Tibial nerve (tissue), 4 donors: Measurements from ENCODE around the gene ANKRD39. TPM values are rescaled to one million over a fixed set of nuclear protein-coding genes. Genes with fewer than 3 reads are reported as not detected.

Experiments used
- DNase-seq, 2 donors: peaks; one replicate each; pipeline ENCODE4 v3.0.0-alpha.2; 2019; ENCODE audit warnings: low spot score in 2 of 2
- H3K27ac ChIP-seq, 4 donors: fragments of 200-600 bp; sonication (generic) in 3 of 4; one replicate each; pipeline ENCODE4 v1.5.1; 2017 to 2019; ENCODE audit warnings: mild to moderate bottlenecking in 1 of 4
- H3K27me3 ChIP-seq, 2 donors: fragments of 200-600 bp; sonication (generic) in 1 of 2; one replicate each; pipeline versions ENCODE4 v1.5.1 to v1.6.0; 2017 to 2019
- H3K36me3 ChIP-seq, 3 donors: fragments of 200-600 bp; sonication (generic); one replicate each; pipeline ENCODE4 v1.5.1; 2018 to 2019
- H3K4me1 ChIP-seq, 4 donors: fragments of 200-600 bp; sonication (generic) in 3 of 4; one replicate each; pipeline ENCODE4 v1.5.1; 2017 to 2019
- H3K4me3 ChIP-seq, 4 donors: fragments of 200-600 bp; sonication (generic) in 3 of 4; one replicate each; pipeline ENCODE4 v1.5.1; 2017 to 2019; ENCODE audit warnings: mild to moderate bottlenecking in 1 of 4, moderate library complexity in 1 of 4
- H3K9me3 ChIP-seq, 4 donors: fragments of 200-600 bp; sonication (generic) in 3 of 4; one replicate each; pipeline ENCODE4 v1.5.1; 2017 to 2019
- EP300 ChIP-seq, 2 donors: sonication (generic); formaldehyde crosslinking; IDR thresholded peaks; one replicate each; pipeline ENCODE4 v1.6.1; 2017; ENCODE audit warnings: antibody characterized with exemption in 2 of 2, mild to moderate bottlenecking in 1 of 2
- POLR2A ChIP-seq, 2 donors: fragments of 450-650 bp; IDR thresholded peaks; one replicate each; pipeline ENCODE4 v1.6.1; 2017; ENCODE audit warnings: antibody characterized with exemption in 2 of 2, mild to moderate bottlenecking in 2 of 2, moderate library complexity in 2 of 2
- WGBS, 2 donors: methylation state at CpG; one replicate each; pipeline ENCODE4 v1.1.5; 2018; 5-methylcytosine and 5-hydroxymethylcytosine counted together
- total RNA-seq, 4 donors: library from RNA; depleted of rRNA; stranded (reverse); fragments of >200 nt; gene quantifications; one replicate each; pipeline ENCODE4 v1.1.0, GENCODE V29; 2016
- TF ChIP-seq, protein P1 (sequence below), 5 experiments: fragments of 200-600 bp in 3 of 5; fragments of 450-650 bp in 2 of 5; sonication (generic) in 3 of 5; IDR thresholded peaks; one replicate each; pipeline ENCODE4 v1.5.1; 2016 to 2019; ENCODE audit warnings: antibody characterized with exemption in 5 of 5, mild to moderate bottlenecking in 3 of 5, moderate library complexity in 2 of 5

Gene ANKRD39
- total RNA-seq, 4 donors from 2014 or later = 13.8 to 23.7 (median 19.5) TPM

- Histone ChIP-seq H3K27me3 (no peaks in the 10 kb centered on the region), H3K36me3 (no peaks in the 10 kb centered on the region), H3K9me3 (no peaks in the 10 kb centered on the region), H3K4me1 (peaks cover 0 to 64% (median 38%) of the 10 kb centered on the region in 4 donors), H3K4me3 (no peak overlapping the region), H3K27ac (peak overlapping the region in 3 of 4 donors; percentile 5 to 99 (median 98))
- WGBS, 2 donors = 72 to 79% methylated on average over 16 of the region's 16 CpGs
- DNase-seq = no peak
- TF ChIP-seq POLR2A (IDR thresholded peaks at IDR 0.05) (no peak), EP300 (IDR thresholded peaks at IDR 0.05) (no peak)
- TF ChIP-seq, protein P1, sequence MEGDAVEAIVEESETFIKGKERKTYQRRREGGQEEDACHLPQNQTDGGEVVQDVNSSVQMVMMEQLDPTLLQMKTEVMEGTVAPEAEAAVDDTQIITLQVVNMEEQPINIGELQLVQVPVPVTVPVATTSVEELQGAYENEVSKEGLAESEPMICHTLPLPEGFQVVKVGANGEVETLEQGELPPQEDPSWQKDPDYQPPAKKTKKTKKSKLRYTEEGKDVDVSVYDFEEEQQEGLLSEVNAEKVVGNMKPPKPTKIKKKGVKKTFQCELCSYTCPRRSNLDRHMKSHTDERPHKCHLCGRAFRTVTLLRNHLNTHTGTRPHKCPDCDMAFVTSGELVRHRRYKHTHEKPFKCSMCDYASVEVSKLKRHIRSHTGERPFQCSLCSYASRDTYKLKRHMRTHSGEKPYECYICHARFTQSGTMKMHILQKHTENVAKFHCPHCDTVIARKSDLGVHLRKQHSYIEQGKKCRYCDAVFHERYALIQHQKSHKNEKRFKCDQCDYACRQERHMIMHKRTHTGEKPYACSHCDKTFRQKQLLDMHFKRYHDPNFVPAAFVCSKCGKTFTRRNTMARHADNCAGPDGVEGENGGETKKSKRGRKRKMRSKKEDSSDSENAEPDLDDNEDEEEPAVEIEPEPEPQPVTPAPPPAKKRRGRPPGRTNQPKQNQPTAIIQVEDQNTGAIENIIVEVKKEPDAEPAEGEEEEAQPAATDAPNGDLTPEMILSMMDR (IDR thresholded peaks at IDR 0.05) = no peak
These were observed 18.6 kb upstream of the ANKRD39 start for GRCh38 chr2:96876269-96877041.

DNA sequence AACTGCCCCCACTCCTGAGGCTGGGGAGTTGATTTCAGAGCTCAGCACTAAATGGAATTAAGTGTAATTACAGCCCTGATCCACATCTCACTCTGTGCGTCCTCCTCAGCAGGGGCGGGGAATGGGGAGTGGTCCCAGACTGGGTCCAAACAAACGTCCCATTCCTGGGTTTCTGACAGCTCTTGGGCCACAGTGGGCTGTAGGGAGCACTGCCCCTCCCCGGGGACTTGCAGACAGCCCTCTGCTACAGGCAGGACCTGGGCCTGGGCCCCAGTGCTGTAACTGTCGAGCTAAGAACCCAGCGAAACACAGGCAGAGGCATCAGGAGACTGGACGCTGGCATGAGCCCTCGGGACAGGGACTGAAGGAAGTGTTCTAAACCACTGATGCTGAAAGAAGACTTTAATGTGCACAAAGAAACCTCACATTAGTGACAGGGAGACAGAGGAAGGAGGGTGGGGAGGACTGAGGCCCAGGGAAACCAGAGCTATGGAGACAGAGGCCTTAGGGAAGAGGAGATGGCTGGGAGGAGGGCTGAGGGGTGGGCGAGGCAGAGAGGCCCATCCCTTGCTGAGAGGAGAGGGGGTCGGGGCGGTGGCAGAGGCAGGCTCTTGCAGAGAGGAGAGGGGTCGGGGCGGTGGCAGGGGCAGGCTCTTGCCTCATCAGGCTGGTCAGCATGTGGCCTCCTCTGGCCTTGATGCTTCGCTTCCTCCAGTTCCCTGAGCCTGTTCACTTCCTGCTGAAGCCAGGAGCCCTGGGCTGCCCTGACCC lies 17.9 kb upstream of the ANKRD39 start:
- H3K9me3 ChIP-seq = no peaks in the 10 kb centered on the region
- no peaks in the 10 kb centered on the region for H3K27me3 ChIP-seq
- H3K4me3 ChIP-seq = no peak overlapping the region
- peak overlapping the region in 3 of 4 donors; percentile 5 to 99 (median 98) for H3K27ac ChIP-seq
- H3K36me3 ChIP-seq = no peaks in the 10 kb centered on the region
- peaks cover 0 to 65% (median 37%) of the 10 kb centered on the region in 4 donors for H3K4me1 ChIP-seq
- no peak for DNase-seq
- TF ChIP-seq EP300 (IDR thresholded peaks at IDR 0.05) = no peak
- TF ChIP-seq, protein P1 (IDR thresholded peaks at IDR 0.05) = no peak
- TF ChIP-seq POLR2A (IDR thresholded peaks at IDR 0.05) = no peak
- WGBS, 2 donors = 50 to 53% methylated on average over 10 to 14 of the region's 14 CpGs

DNA sequence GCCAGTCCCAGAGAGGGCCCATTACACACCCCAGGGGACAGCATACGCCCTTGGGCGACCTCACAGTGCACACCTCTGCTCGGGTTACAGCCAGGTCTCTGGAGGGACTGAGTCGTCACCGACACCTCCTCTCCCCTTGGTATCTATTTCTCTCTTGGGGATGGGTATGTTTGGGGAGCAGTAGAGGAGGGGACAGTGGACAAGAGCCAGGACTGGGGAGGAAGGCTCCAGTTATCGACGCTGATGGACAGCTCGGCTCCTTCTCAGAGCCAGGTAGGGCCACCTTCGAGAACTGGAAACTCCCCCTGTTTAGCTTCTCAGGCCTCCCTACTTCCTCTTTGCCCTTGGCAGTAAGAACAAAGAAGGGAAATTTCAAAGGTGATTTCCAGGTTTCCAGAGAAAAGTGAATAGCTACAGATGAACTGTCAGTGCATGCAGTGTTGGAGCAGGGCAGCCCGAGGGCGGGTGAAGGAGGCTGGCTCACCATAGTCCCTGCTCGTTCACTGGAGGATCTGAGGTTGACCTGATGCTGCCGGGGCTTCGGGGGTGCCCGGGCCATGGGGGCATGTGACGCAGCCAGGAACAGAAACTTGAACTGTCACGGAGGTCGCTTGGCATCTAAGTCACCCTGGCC lies 16.5 kb upstream of the ANKRD39 start:
- H3K27me3 ChIP-seq = no peaks in the 10 kb centered on the region
- DNase-seq = no peak
- 37 to 57% methylated on average over 18 of the region's 18 CpGs for WGBS, 2 donors
- H3K36me3 ChIP-seq = no peaks in the 10 kb centered on the region
- peaks cover 0 to 69% (median 39%) of the 10 kb centered on the region in 4 donors for H3K4me1 ChIP-seq
- TF ChIP-seq, protein P1 (IDR thresholded peaks at IDR 0.05) = no peak
- TF ChIP-seq POLR2A (IDR thresholded peaks at IDR 0.05) = no peak
- no peaks in the 10 kb centered on the region for H3K9me3 ChIP-seq
- H3K27ac ChIP-seq = peak overlapping the region; percentile 4 to 99 (median 70)
- peak overlapping the region in 1 of 4 donors; percentile 3 for H3K4me3 ChIP-seq

DNA sequence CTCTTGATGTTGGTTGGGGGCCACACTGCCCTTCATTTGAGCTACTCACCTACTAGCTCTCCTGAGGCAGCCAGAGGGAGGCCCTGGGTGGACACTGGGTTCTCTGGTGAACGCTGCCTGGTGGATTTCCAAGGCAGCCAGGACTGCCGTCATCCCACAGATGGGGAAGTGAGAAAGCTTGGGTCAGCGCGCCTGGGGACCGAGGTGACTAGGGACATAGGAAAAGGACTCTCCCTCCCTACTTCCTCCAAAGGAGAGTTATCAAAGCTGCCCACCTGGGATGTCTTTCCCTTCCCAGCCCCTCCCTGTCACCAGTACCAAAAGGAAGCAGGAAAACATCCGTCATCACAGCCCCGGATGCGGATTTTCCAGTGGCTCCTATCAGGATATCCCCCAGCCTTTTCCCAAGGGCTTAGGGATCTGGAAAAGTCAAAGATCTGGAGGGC lies 15.9 kb upstream of the ANKRD39 start:
- Histone ChIP-seq H3K27me3 (no peaks in the 10 kb centered on the region), H3K9me3 (no peaks in the 10 kb centered on the region), H3K4me3 (no peak overlapping the region), H3K4me1 (peaks cover 0 to 69% (median 39%) of the 10 kb centered on the region in 4 donors), H3K27ac (peak overlapping the region; percentile 25 to 99 (median 70)), H3K36me3 (no peaks in the 10 kb centered on the region)
- DNase-seq = peak in 1 of 2 donors; percentile 36
- TF ChIP-seq, protein P1 (IDR thresholded peaks at IDR 0.05) = no peak
- TF ChIP-seq EP300 (IDR thresholded peaks at IDR 0.05) (peak in 1 of 2 donors; percentile 18), POLR2A (IDR thresholded peaks at IDR 0.05) (no peak)
- 43 to 71% methylated on average over 7 to 8 of the region's 8 CpGs for WGBS, 2 donors
